Ramos (cell line): ENCODE measurements around the gene ADK.
"Not testable (repeated sequence)": the region's sequence is repeated elsewhere in the genome, so short reads cannot be mapped to it uniquely, and the experiment has no call there.

Source experiments
- in situ Hi-C: fragments of 300-500 bp; cut with MboI; formaldehyde crosslinking; loops from one replicate; pipeline ENCODE4 v1.14.3; 2022; ENCODE audit warnings: low sequenced_read_pairs; ENCODE audit not compliant: unreplicated experiment

The ADK gene

GRCh38 chr10:74333174-74333573 lies 182.2 kb downstream of the ADK start:
- in situ Hi-C loops: no loop called here

- in situ Hi-C loops: no loop called here
Observed at GRCh38 chr10:74334221-74334620, 183.2 kb downstream of the ADK start.

GRCh38 chr10:74335501-74335900 lies 184.5 kb downstream of the ADK start:
- in situ Hi-C loops: no loop called here

GRCh38 chr10:74337330-74338016 lies 186.5 kb downstream of the ADK start:
- in situ Hi-C loops: no loop called here

GRCh38 chr10:74342991-74343390 lies 192.0 kb downstream of the ADK start:
- in situ Hi-C loops: no loop called here

- in situ Hi-C loops: no loop called here
Observed at GRCh38 chr10:74343804-74344203, 192.8 kb downstream of the ADK start.

- in situ Hi-C loops: no loop called here
Observed at GRCh38 chr10:74344306-74344705, 193.3 kb downstream of the ADK start.

- in situ Hi-C loops: no loop called here
Observed at GRCh38 chr10:74347522-74347921, 196.5 kb downstream of the ADK start.

- in situ Hi-C loops: not testable (repeated sequence)
Observed at GRCh38 chr10:74353021-74353420, 202.0 kb downstream of the ADK start.

- in situ Hi-C loops: no loop called here
Observed at GRCh38 chr10:74361678-74362077, 210.7 kb downstream of the ADK start.

- in situ Hi-C loops: no loop called here
Observed at GRCh38 chr10:74363727-74364126, 212.7 kb downstream of the ADK start.

- in situ Hi-C loops: no loop called here
Observed at GRCh38 chr10:74365109-74365508, 214.1 kb downstream of the ADK start.

- in situ Hi-C loops: no loop called here
Observed at GRCh38 chr10:74371696-74372095, 220.7 kb downstream of the ADK start.

GRCh38 chr10:74373059-74373458 lies 222.0 kb downstream of the ADK start:
- in situ Hi-C loops: no loop called here

GRCh38 chr10:74377476-74377875 lies 226.5 kb downstream of the ADK start:
- in situ Hi-C loops: no loop called here

GRCh38 chr10:74379474-74379873 lies 228.5 kb downstream of the ADK start:
- in situ Hi-C loops: no loop called here

GRCh38 chr10:74380795-74381194 lies 229.8 kb downstream of the ADK start:
- in situ Hi-C loops: no loop called here

GRCh38 chr10:74381291-74381853 lies 230.4 kb downstream of the ADK start:
- in situ Hi-C loops: no loop called here

GRCh38 chr10:74382663-74383062 lies 231.6 kb downstream of the ADK start:
- in situ Hi-C loops: no loop called here

- in situ Hi-C loops: no loop called here
Observed at GRCh38 chr10:74383642-74384041, 232.6 kb downstream of the ADK start.

GRCh38 chr10:74384615-74385183 lies 233.7 kb downstream of the ADK start:
- in situ Hi-C loops: no loop called here

- in situ Hi-C loops: no loop called here
Observed at GRCh38 chr10:74388801-74389200, 237.8 kb downstream of the ADK start.
